Hindlimb muscle (tissue), 1 donor: ENCODE results near the gene IPO13. TPM values are rescaled to one million over a fixed set of nuclear protein-coding genes. Genes with fewer than 3 reads are reported as not detected.

Experiments
- DNase-seq: peaks from one replicate; pipeline ENCODE4 v3.0.0-alpha.2; 2013
- polyA plus RNA-seq: library from polyadenylated mRNA; unstranded; fragments of 120-200 nt; gene quantifications from one replicate; pipeline ENCODE4 v1.2.1, GENCODE V29; 2013; ENCODE audit not compliant: insufficient read length

The IPO13 gene
- polyA plus RNA-seq, 1 donor, result 29.2 TPM

DNA sequence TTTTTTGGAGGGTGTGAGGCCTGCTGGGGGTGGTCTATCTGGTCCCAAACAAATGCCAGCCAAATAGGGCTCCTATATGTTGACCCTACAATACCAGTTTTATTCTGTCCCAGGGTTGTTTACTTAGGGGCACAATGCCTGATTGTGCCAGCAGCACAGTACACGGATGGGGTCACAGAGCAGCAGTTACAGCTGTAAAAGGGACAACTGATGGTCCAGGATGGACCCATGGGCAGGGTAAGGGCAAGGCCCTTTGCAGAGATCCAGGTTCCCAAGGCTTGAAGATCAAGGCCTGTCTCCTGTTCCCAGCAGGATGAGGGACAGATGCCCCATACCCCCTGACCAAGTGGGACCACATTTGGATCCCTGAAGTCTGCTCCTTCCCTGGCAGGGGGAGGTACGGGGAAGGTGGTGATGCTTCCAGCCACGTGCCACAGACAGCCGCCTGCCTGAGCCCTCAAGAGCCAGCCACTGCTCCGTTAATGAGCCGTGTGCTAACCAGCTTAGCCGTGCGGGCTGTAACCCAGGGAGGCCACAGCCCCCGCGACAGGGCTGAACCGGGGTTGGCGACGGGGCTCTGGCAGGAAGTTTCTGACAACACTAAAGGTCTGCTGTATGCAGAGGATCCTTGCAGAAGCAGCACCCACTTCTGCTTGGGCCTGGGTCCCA is 66.3 kb downstream of the IPO13 start:
- DNase-seq, result no peak

DNA sequence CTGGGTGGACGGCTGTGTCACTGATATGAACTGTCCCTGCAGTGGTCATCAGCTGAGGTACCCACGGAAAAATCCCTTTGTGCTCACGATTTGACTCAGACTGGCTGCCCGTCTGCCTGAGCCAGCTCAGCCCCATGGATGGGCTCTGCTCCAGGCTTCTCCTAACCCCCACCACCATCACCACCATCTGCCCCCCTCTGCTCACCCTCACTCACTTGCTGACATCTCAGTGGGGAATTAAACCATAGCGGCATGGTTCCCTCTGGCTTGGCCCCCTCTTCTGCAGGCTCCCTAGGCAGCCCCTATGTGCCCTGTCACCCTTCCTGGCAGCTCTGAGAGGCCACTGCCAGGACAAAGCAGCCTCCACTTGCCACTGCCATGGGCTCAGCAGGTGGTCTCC is 67.2 kb downstream of the IPO13 start:
- DNase-seq, result no peak

DNA sequence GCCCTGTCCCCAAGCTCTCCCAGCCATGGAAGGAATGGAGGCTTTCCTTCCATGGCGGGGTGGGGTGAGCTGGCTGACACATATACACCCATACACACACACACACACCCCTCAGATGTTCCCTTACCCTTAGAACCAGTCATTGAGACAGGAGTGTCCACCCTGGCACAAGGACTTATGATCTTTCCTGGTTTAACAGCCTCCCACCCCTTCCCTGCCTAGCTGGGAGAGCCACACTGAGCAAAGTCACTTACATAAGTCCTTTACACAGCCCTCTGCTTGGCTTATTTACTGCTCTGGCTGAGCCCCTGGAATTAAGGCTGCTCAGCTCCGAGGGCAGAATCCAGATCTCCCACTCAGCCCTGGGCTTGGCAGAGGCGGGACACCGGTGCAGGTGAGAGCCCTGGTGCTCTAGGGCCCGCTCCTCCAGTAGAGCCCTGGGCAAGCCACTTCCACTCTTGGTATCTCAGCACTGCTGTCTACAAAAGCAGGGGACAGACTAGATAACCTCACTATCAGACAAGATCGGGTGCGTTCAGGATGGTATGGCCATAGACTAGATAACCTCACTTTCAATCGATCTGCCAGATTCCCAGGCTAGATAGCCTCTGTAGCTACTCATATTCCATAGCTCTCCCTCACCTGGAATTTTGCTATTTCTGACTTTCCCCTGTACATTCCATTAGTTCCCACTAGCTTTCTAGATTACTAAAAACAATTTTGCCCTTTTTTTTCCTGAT is 67.8 kb downstream of the IPO13 start:
- DNase-seq, result no peak

DNA sequence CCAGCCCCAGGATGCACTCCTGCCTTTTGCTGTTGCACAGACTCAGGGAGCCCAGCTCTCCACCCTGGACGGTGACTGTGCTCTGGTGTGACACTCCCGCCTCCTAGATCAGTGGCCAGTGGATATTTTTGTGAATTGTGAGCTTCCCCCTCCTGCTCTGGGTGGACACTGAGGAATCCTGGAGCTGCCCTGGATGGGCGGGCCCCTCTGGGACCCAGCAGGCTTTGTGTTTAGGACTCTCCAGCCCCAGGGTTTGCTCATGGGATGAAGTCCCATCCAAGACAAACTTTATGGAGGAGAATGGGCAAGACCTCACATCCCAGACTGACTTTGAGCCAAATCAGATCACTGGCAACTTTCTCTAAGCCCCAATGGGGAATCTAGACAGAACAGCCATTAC is 68.5 kb downstream of the IPO13 start:
- no peak for DNase-seq

DNA sequence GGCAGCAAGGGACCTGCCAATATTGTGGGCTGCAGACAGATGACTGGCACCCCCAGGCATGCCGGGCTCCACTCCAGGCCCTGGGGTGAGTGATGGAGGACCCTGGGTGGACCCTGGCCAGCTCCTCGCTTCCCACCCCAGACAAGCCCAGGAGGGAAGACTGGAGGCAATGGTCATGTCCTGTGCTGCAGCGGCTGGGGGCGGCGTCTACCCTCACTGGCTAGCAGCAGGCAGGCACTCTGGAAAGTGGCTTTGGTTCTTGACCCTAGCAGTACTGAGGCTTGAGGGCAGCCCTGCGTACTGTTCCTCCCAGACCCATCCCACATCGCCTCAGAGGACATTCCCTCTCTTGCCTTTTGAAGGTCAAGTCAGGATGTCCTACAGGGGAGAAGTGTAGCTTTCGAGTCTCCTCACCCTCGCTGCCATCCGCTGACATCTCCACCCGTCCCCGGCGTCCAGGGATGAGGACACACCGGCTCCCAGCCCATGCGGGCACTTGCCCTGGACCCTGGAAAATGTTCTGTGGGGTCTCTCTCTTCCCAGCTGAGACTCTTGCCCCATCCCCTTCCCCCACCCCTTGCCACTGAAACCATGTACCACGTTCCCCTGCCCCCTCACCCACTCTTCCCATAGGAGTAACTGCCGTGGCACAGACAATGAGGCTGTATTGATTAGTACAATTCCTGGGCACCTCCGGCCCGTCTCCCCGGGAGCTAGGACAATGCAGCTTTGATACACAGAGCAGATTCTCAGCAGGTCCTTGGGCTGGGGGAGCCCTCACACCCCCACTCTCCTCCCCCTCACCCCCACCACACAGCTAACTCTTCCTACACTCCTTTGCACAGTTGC is 69.5 kb downstream of the IPO13 start:
- DNase-seq, result no peak

DNA sequence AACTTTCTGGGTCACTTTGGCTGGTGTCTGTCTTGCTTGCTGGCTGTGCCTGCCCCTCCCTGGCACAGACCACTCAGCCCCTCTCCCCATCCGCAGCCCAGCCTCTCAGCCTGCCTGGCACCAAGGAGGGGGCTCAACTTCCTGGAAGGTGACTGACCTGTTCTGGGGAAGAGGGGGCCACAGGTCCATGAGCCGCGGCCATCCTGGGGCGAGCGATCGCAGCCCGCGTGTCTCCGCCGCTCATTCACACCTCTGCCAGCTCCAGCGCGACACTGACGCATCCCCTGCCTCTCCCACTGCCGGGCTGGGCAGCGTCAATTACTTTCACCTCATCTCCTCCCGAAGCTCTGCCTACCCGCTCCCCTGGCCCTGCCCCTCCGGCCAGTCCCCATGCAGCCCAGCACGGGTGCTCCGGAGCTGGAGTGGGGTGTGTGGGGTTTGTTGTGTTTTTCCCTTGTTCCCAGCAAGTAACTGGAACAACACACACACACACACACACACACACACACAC is 70.2 kb downstream of the IPO13 start:
- DNase-seq, result no peak

Other genes starting within 250 kb of the IPO13 start
- gene ST3GAL3, start 239.4 kb upstream of the IPO13 start, polyA plus RNA-seq, result 36.4 TPM
- gene ARTN, start 13.1 kb upstream of the IPO13 start, polyA plus RNA-seq, result 1.1 TPM
- gene DPH2, start 23.1 kb downstream of the IPO13 start, polyA plus RNA-seq, result 19.5 TPM
- gene ATP6V0B, start 28.0 kb downstream of the IPO13 start, polyA plus RNA-seq, result 50.4 TPM
- 41.5 TPM for gene B4GALT2, start 32.3 kb downstream of the IPO13 start, polyA plus RNA-seq
- 1.9 TPM for gene CCDC24, start 44.6 kb downstream of the IPO13 start, polyA plus RNA-seq
- gene SLC6A9, start 84.5 kb downstream of the IPO13 start, polyA plus RNA-seq, result 5.1 TPM
- not detected for gene KLF17, start 171.9 kb downstream of the IPO13 start, polyA plus RNA-seq
- gene KLF18, start 194.7 kb downstream of the IPO13 start, polyA plus RNA-seq, result not detected